IMR-90 (cell line): ENCODE data around the gene SCP2D1. TPM values are rescaled to one million over a fixed set of nuclear protein-coding genes. Genes with fewer than 3 reads are reported as not detected.

Source experiments
- ATAC-seq: fragments of 200-7000 bp; cut with Tn5 transposase; 2 replicates; pipeline ENCODE4 v1.9.1; 2020; ENCODE audit warnings: low read depth, mild to moderate bottlenecking, moderate library complexity
- BruUV-seq: library from RNA; stranded (reverse); fragments of 400-500 nt; replicated peaks from 2 replicates; lab custom pipeline; 2021; lab: Mats Ljungman, UMichigan
- CTCF ChIA-PET: fragments of 300-600 bp; formaldehyde crosslinking; extraction: SDS; loops from one replicate; lab custom pipeline; 2021; ENCODE audit warnings: antibody characterized with exemption; lab: Yijun Ruan, JAX
- POLR2A ChIA-PET: fragments of 300-600 bp; sonication (Branson Sonifier 250); formaldehyde crosslinking; loops from one replicate; lab custom pipeline; 2022; ENCODE audit warnings: antibody characterized with exemption; ENCODE audit not compliant: unreplicated experiment; lab: Charles Lee
- DNase-seq: peaks from one replicate; pipeline ENCODE4 v3.0.0; 2013
- H2AFZ ChIP-seq: replicated peaks from 2 replicates; pipeline ENCODE3; 2013; ENCODE audit warnings: low read length, mild to moderate bottlenecking; ENCODE audit not compliant: poor library complexity
- H2AK5ac ChIP-seq: 2 replicates; pipeline ENCODE4 v1.6.1; 2013; ENCODE audit warnings: low read depth, low read length, inconsistent platforms
- H2AK9ac ChIP-seq: replicated peaks from 2 replicates; pipeline ENCODE3; 2013; ENCODE audit warnings: mild to moderate bottlenecking, low read depth, low read length, moderate library complexity; ENCODE audit not compliant: poor library complexity
- H2BK120ac ChIP-seq: 2 replicates; pipeline ENCODE4 v1.6.1; 2013; ENCODE audit warnings: low read depth, low read length, inconsistent platforms
- H2BK15ac ChIP-seq: 3 replicates; pipeline ENCODE4 v1.6.1; 2013; ENCODE audit warnings: low read depth, low read length, inconsistent platforms
- H2BK20ac ChIP-seq: 2 replicates; pipeline ENCODE4 v1.6.1; 2013; ENCODE audit warnings: low read depth, mild to moderate bottlenecking, inconsistent platforms, low read length, moderate library complexity
- H2BK5ac ChIP-seq: 2 replicates; pipeline ENCODE4 v1.6.1; 2013; ENCODE audit warnings: mild to moderate bottlenecking, low read depth, low read length, inconsistent platforms; ENCODE audit not compliant: poor library complexity, severe bottlenecking
- H3K14ac ChIP-seq: replicated peaks from 2 replicates; pipeline ENCODE4 v1.6.1; 2013; ENCODE audit warnings: low read depth, low read length, inconsistent platforms
- H3K18ac ChIP-seq: 2 replicates; pipeline ENCODE4 v1.6.1; 2013; ENCODE audit warnings: low read depth, low read length, control low read depth
- H3K23ac ChIP-seq: 2 replicates; pipeline ENCODE4 v1.6.1; 2013; ENCODE audit warnings: low read depth, low read length, inconsistent platforms
- H3K27ac ChIP-seq: 2 replicates; pipeline ENCODE4 v1.5.1; 2013; ENCODE audit warnings: mild to moderate bottlenecking, control low read depth, low read length; ENCODE audit not compliant: insufficient read depth
- H3K27me3 ChIP-seq: 2 replicates; pipeline ENCODE4 v1.6.1; 2013; ENCODE audit warnings: low read length; ENCODE audit not compliant: control insufficient read depth, insufficient read depth
- H3K36me3 ChIP-seq: 2 replicates; pipeline ENCODE4 v1.6.1; 2013; ENCODE audit warnings: low read length, mixed read lengths; ENCODE audit not compliant: control insufficient read depth, insufficient read depth
- H3K4ac ChIP-seq: 2 replicates; pipeline ENCODE4 v1.6.1; 2013; ENCODE audit warnings: low read depth, low read length, inconsistent platforms
- H3K4me1 ChIP-seq: 2 replicates; pipeline ENCODE4 v1.6.1; 2013; ENCODE audit warnings: low read length, mixed read lengths; ENCODE audit not compliant: control insufficient read depth, insufficient read depth
- H3K4me2 ChIP-seq: 2 replicates; pipeline ENCODE4 v1.6.1; 2013; ENCODE audit warnings: low read depth, mild to moderate bottlenecking, control low read depth, low read length, moderate library complexity
- H3K4me3 ChIP-seq: 2 replicates; pipeline ENCODE4 v1.5.1; 2013; ENCODE audit warnings: low read depth, mild to moderate bottlenecking, control low read depth, low read length, moderate library complexity; ENCODE audit not compliant: insufficient read depth
- H3K56ac ChIP-seq: 2 replicates; pipeline ENCODE4 v1.6.1; 2013; ENCODE audit warnings: low read length, inconsistent platforms; ENCODE audit not compliant: insufficient read depth; ENCODE audit errors: extremely low read depth
- H3K79me1 ChIP-seq, 2 experiments: 2 replicates each; pipeline ENCODE4 v1.6.1; 2013; ENCODE audit warnings: low read length in 2 of 2, inconsistent platforms in 1 of 2, low read depth in 1 of 2
- H3K9ac ChIP-seq: 2 replicates; pipeline ENCODE4 v1.6.1; 2013; ENCODE audit warnings: low read depth, low read length, control low read depth
- H3K9me1 ChIP-seq: 2 replicates; pipeline ENCODE4 v1.6.1; 2013; ENCODE audit warnings: low read length, inconsistent platforms; ENCODE audit not compliant: insufficient read depth
- H3K9me3 ChIP-seq: 2 replicates; pipeline ENCODE4 v1.6.1; 2013; ENCODE audit warnings: low read length; ENCODE audit not compliant: control insufficient read depth, insufficient read depth
- H4K20me1 ChIP-seq: 2 replicates; pipeline ENCODE4 v1.6.1; 2013; ENCODE audit warnings: low read length, inconsistent platforms; ENCODE audit not compliant: insufficient read depth
- H4K5ac ChIP-seq: 2 replicates; pipeline ENCODE4 v1.6.1; 2013; ENCODE audit warnings: mild to moderate bottlenecking, low read depth, low read length, control low read depth
- H4K8ac ChIP-seq, 2 experiments: 2 replicates each; pipeline ENCODE4 v1.6.1; 2013; ENCODE audit warnings: low read depth in 2 of 2, low read length in 2 of 2, control low read depth in 1 of 2, inconsistent platforms in 1 of 2
- H4K91ac ChIP-seq: 2 replicates; pipeline ENCODE4 v1.6.1; 2013; ENCODE audit warnings: low read depth, low read length, inconsistent platforms; ENCODE audit not compliant: insufficient read depth
- ELK1 ChIP-seq: fragments of 150-350 bp; IDR thresholded peaks from 2 replicates; pipeline ENCODE4 v1.6.1; 2016; ENCODE audit warnings: low read depth, mild to moderate bottlenecking, low read length, moderate library complexity, borderline replicate concordance
- WGBS, 2 experiments: methylation state at CpG; one replicate each; pipeline versions ENCODE4 v1.1.5 to v1.1.7; 2013; ENCODE audit warnings: missing lambda C conversion rate in 2 of 2; ENCODE audit not compliant: insufficient read length in 1 of 2; ENCODE audit errors: extremely low coverage in 2 of 2; 5-methylcytosine and 5-hydroxymethylcytosine counted together
- dilution Hi-C: fragments of 300-500 bp; cut with HindIII; formaldehyde crosslinking; loops from one replicate; pipeline ENCODE4 v1.14.3; 2018; ENCODE audit warnings: low sequenced_read_pairs; ENCODE audit not compliant: unreplicated experiment
- in situ Hi-C: fragments of 300-500 bp; cut with MboI; formaldehyde crosslinking; loops from 3 replicates; pipeline ENCODE4 v1.14.3; 2019; ENCODE audit warnings: low sequenced_read_pairs, inconsistent platforms, mixed read lengths
- intact Hi-C: fragments of 100-400 bp; cut with micrococcal nuclease; formaldehyde crosslinking; loops from 2 replicates; pipeline ENCODE4 v1.10.0; 2022
- polyA plus RNA-seq, 3 experiments: library from polyadenylated mRNA; depleted of rRNA; stranded (reverse); fragments of >200 nt; gene quantifications; 2 replicates each; pipeline ENCODE4 v1.2.3, GENCODE V29; 2012; ENCODE audit warnings: low replicate concordance in 1 of 3
- total RNA-seq: library from RNA; depleted of rRNA; stranded (reverse); fragments of >200 nt; gene quantifications from 2 replicates; pipeline ENCODE4 v1.2.3, GENCODE V29; 2012
- TF ChIP-seq, protein P1 (sequence below): fragments of 150-350 bp; IDR thresholded peaks from 2 replicates; pipeline ENCODE4 v1.6.1; 2017; ENCODE audit warnings: mild to moderate bottlenecking, antibody characterized with exemption, low read length, low read depth

Gene SCP2D1
- total and polyA plus RNA-seq, 2 of the 4 experiments (the other 2 are of a cell fraction): not detected

DNA sequence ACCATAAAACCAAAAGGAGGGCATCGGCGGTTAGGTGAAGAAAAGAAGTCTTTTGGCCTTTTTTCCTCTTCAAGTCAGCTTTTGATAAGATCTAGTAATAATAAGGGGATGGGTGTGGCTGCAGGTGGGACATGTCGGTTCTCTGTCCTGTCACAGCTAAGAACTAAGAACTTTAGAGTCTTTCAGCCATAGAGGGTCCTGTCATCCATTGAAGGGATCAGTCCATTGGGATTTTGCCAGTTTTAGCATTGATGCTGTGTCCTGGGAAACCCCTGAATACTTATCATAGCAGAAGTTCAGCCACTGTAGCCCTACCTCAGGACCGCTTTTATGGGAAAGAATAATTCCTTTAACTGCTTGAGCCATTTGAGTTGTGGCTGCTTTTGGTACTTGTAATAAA, 18.2 kb upstream of the SCP2D1 start (continued):
- TF ChIP-seq, protein P1, sequence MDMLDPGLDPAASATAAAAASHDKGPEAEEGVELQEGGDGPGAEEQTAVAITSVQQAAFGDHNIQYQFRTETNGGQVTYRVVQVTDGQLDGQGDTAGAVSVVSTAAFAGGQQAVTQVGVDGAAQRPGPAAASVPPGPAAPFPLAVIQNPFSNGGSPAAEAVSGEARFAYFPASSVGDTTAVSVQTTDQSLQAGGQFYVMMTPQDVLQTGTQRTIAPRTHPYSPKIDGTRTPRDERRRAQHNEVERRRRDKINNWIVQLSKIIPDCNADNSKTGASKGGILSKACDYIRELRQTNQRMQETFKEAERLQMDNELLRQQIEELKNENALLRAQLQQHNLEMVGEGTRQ: no peak

- H3K4me1 ChIP-seq: no peaks in the 10 kb centered on the region
- H2BK20ac ChIP-seq: no peak overlapping the region
- no peak overlapping the region for H2BK5ac ChIP-seq
- no peak overlapping the region for H2AK9ac ChIP-seq
- WGBS, 2 experiments: no CpG with 5 or more reads among the region's 2 CpGs
- no peak overlapping the region for H3K4me3 ChIP-seq
- no peaks in the 10 kb centered on the region for H3K9me3 ChIP-seq
- BruUV-seq: no TSS peak
- no peaks in the 10 kb centered on the region for H3K27me3 ChIP-seq
- ChIA-PET CTCF (no interaction called here), POLR2A (no interaction called here)
- H3K18ac ChIP-seq: no peak overlapping the region
- H3K9ac ChIP-seq: no peak overlapping the region
- ATAC-seq (no peak), DNase-seq (no peak)
- intact Hi-C loops (no loop called here), in situ Hi-C loops (no loop called here), dilution Hi-C loops (no loop called here)
- no peak overlapping the region for H3K27ac ChIP-seq
- no peaks in the 10 kb centered on the region for H4K20me1 ChIP-seq
- TF ChIP-seq ELK1: no peak
- H4K5ac ChIP-seq: no peak overlapping the region
- no peak overlapping the region for H4K8ac ChIP-seq
- H2AFZ ChIP-seq: no peak overlapping the region
- H3K9me1 ChIP-seq: no peaks in the 10 kb centered on the region; the same call in 1 of the 2 replicates
- H2AK5ac ChIP-seq: no peak overlapping the region
- no peak overlapping the region for H4K91ac ChIP-seq
- no peak overlapping the region for H2BK120ac ChIP-seq
- no peak overlapping the region for H3K4ac ChIP-seq
- no peak overlapping the region for H3K4me2 ChIP-seq
- H3K23ac ChIP-seq: no peak overlapping the region
- no peaks in the 10 kb centered on the region for H3K36me3 ChIP-seq
- H2BK15ac ChIP-seq: no peak overlapping the region
- H3K56ac ChIP-seq: no peak overlapping the region
- H3K14ac ChIP-seq: no peak overlapping the region
- 0 out of 4 replicates have a peak, but pooled peaks cover 3 to 4% of the 10 kb centered on the region in 2 experiments for H3K79me1 ChIP-seq
These were observed 17.2 kb upstream of the SCP2D1 start for GRCh38 chr20:18796282-18796833.
